HG03025 (cell line): ENCODE results near the gene BMP8B.

Source experiments
- ATAC-seq: cut with Tn5 transposase; IDR thresholded peaks from one replicate; pipeline ENCODE4 v1.9.1; 2021; ENCODE audit warnings: mild to moderate bottlenecking, moderate library complexity; ENCODE audit not compliant: unreplicated experiment, low FRiP score

Gene BMP8B

DNA sequence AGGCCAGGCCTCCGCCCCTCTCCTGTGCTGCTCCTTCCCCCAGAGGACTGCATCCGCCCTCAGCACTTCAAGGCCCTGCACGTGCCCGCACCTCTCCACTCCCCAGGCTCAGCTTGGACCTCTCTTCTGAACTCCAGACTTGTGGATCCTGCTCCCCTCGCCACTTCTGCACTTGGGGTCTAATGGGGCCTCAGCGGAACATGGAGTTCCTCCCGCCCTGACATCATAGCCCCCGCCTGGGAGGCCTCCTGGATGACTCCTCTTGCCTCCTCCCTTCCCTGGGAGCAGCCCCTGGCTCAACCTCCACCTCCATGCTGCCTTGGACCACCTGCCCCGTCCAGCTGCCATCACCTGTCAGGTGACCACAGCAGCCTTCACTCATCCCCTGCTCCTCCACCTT, 27.6 kb downstream of the BMP8B start:
- ATAC-seq = no peak

DNA sequence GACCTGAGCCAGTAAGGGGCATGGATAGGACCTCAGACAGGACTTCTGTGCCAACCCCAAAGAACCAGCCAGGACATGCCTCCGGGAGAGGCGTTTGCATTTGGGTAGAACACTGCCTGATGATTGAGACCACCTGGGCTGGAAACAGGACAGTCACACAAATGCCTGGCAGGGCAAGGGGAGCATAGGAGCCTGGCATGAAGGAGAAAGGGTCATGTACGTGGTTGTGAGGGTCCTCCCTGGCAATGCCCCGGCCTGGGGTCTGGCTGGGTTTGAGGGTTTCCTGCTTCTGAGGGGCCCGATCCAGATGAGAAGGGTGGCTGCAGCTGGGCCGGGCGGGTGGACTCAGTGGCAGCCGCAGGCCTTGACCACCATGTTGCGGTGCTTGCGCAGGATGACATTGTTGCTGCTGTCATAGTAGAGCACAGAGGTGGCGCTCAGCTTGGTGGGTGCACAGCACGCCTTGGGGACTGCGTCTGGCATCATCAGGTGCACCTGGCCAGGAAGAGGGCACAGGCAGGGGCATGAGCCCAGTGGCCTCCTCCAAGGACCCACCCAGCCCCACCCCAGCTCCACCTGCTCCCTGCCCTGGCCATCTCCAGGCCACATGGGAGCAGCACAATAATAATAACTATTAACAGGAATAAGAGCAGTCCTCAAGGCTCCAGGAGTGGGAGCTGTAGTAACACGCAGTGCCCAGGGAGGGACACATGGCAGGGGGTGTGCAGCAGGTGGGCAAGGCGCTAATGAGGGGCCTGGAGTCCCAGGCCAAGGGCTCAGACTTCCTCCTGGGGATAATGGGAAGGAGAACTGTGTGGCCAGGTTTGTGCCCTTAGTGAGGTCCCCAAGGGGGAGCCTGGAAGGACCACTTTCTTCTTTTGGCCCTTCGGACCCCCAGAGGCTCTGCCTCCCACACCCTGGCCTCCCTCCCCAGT, 28.3 kb downstream of the BMP8B start:
- no peak for ATAC-seq

DNA sequence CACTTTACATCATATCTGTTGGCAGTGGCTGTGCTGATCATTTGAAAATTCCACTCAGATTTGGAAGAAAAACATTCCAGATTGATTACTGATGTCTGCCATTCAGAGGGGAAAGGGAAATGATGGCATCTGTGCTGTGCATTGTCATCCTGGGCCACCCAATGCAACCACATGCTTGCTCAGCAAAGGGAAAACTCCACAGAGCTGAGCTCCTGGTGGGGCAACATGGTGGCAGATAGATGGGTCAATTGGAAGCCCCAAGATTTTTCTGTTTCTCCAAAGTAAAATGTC, 29.3 kb downstream of the BMP8B start:
- ATAC-seq = no peak

DNA sequence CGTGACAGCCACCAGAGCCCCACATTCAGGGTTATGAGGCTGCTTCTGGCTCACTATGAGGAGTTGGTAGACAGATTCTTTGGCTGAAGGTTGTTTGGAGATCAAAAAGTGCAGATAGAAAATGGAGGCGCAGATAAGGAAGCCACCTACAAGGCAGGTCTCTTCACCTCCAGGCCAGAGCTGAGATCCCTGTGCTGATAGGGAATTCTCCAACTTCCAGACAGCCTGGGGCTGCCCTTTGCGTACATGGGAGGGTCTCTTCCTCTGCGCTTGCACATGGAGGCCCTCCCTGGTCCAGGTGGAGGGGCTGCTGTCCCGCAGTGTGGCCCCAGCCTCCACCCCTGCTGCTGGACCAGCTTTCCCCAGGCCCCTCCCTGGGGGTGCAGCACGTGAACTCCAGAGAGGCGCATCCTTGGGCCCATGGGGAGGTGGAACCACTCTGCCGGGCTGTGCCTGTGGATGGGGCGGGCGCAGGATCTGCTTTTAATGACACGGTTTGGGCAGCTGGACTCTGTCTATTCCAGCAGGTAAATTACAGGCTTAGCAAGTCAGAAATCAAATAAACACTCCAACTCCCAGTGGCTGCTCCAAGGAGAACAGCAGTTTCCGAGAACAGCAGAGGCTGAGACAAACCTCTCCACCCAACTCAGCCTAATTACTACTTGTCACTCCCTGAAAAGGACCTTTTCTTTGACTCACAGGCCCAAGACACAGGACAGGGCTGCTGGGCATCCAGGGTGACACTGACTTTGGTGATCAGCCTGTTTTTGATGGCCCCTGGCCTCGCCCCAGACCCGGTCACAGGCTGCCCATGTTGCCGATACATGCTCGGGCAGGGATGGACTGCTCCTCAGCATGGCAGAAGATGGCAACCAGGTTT, 29.9 kb downstream of the BMP8B start:
- no peak for ATAC-seq

DNA sequence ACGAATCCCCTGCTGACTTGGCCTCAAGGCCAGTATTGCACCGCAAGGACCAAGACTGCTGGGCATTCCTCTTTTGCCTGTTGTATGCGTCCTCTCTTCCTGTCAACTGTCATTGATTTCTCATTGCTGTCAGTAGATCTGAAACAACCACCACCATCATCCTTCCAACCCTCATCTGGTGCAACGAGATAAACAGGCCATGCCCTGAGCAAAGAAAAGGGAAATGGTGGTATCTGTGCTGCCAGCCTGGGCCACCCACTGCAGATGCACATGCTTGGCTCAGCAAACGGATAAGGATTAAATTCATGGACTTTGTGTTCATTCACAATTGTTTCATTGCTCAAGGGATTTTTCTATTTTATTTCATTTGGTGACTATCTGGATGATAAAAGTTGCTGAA, 31.2 kb downstream of the BMP8B start:
- no peak for ATAC-seq

DNA sequence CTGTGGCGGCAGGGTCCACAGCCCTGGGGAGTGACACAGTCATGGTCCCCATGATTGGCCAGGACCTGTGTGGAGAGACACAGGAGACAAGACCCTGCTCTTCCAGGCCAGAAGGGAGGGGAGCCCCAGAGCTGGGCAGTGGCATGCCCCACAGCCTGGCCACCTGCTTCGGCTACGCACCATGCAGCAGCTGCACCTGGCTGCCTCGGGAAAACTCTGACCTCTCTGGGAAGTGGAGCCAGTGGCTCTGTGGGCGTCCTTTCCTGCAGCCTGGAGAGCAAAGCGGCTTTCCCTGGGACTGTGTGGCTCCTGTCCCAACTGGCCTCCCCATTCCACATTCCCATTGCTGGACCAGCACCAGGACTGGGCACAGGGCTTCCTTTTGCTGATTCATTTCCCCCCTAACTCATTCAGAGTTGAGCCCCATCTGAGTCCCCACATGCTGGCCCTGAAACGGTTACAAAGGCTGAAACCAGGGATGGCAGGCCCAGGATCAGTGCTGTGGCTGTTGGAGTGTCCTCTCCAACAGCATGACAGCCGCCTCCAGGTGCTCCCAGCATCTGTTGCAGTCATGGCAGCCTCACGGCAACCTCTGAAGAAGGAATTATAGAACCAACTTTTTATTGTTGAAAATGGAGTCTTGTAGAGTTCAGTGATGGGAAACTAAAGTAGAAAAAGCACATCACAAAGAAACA, 32.6 kb downstream of the BMP8B start:
- ATAC-seq = no peak

DNA sequence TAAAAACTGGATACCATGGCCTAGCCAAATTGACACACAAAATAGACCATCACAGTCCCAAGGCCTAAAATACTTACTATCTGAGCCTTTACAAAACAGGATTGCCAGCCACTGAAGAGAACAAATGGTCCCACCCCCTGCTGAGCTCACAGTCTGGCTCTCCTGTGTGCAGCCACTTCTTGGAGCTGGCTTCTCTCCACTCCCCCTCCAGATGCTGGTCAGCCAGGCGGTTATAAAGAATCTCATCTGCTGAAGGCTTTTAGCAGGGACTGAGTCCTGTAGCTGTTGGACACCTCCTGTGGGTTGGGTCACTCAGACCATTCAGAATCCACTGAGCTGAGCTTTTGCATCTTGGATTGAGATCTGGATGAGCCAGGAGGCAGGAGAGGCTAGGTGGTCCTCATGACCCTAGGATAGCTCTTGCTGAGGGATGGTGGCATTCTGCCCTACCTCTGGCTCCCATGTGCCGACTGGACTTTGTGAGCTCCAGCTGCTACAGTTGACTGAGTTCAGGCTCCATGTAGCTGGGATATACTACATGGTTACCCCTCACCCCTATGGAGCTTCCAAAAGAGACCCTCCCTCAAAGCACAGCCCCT, 33.7 kb downstream of the BMP8B start:
- ATAC-seq = no peak

DNA sequence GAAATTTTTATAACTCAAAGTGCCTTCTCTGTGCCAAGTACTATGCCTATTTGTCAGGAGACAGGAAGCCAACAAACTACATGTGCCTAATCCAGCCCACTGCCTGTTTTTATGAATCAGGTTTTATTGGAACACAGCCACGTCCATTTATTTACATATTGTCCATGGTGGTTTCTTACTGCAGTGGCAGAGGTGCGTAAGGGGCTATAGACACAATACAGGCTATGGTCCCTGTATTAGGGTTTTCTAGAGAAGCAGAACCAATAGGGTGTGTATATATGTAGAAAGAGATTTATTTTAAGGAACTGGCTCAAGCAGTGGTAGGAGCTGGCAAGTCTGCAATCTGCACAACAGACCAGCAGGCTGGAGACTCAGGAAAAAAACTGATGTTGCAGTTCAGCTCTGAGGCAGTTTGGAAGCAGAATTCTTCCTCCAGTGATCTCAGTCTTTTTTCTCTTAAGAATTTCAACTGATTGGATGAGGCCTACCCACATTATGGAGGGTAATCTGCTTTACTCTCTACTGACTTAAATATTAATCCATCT, 34.6 kb downstream of the BMP8B start:
- ATAC-seq = no peak

DNA sequence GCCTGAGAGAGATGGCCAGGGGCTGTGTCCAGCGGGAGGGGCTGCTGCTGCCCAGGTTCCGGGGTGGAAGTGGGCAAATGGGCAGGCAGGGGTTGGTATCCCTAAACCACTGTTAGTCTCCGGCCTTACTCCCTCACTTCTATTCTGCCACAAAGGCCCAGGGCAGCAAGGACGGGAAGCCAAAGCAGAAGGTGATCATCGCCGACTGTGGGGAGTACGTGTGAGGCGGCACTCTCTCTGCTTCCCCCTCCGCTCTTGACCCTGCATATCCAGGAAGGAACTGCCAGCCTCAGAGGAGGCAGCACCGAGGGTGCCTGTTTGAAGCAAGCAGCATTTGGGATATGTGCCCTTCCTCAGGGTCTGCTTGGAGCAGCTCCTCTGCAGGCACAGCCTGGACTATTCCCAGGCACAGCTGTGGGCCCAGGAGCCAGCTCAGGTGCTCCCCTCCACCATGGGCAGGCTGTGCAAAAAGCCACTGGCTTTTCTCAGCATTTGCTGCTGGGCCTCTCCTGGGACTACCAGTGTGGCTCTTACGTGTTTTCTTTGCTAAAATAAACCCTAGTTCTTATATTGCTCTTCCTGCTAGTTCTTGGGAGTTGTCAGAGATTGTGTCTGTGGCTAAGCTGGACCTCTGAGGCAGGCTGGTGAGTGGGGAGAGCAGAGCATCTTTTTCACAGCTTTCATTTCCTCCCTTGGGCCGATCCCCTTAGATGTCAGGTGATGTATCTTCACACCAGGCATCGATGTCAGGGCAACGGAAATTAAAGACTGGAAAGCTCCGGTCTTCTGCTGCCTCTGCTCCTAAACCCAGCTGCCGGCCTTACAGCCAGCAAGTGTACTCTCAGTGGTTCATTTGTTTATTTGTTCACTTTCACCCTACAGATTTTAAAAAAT, 35.3 kb downstream of the BMP8B start:
- ATAC-seq = no peak

DNA sequence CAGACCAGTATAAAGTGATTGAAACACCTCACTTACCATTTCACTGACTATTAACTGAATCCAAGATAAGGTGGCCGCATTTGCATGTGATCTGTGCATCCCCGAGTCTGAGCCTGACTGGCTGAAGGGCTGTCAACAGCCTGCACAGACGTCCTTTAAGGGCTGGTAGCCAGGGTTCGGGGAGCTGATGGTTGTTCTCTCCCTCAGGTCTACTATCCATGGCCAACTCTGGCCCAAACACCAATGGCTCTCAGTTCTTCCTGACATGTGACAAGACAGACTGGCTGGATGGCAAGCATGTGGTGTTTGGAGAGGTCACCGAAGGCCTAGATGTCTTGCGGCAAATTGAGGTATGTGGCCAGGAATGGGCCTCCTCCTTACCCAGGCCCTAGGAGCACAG, 36.0 kb downstream of the BMP8B start:
- ATAC-seq = no peak

DNA sequence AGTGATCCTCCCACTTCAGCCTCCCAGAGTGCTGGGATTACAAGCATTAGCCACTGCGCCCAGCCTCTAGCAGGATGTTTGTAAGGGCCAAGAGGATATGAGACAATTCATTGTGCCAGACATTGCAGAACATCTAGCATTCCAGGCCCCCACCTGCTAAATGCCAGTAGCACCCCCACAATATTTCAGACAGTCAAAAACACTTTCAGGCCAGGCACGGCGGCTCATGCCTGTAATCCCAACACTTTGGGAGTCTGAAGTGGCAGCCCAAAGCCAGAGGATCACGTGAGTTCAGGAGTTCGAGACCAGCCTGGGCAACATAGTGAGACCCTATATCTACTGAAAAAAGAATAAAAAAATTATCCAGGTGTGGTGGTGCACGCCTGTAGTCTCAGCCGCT, 37.1 kb downstream of the BMP8B start:
- ATAC-seq = no peak

DNA sequence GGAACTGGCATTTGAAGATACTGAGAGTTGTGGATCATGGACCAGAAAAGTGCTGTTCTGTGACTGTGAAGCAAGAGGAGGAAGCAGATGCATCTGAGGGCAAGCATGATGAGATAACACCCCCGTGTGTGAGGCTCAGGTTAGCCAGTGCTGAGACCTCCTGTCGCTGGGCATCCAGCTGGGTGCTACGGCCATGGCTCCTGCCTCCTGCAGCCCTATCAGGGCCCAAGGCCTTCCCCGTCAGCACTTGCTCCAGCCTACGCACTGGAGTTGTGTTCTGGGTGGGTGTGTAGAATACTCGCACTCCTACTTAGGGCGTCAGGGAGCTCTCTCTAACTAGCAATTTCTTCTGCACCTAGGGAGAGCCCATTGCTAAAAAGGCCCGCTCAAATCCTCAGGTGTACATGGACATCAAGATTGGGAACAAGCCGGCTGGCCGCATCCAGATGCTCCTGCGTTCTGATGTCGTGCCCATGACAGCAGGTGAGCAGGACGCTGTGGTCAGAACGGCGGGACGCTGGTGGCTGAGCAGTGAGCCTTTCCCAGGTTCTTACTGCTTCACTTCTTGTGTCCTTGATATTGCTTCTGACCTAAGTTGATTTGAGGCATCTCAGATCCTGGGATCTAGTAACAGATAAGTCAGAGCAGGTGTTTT, 43.5 kb downstream of the BMP8B start:
- ATAC-seq = no peak

DNA sequence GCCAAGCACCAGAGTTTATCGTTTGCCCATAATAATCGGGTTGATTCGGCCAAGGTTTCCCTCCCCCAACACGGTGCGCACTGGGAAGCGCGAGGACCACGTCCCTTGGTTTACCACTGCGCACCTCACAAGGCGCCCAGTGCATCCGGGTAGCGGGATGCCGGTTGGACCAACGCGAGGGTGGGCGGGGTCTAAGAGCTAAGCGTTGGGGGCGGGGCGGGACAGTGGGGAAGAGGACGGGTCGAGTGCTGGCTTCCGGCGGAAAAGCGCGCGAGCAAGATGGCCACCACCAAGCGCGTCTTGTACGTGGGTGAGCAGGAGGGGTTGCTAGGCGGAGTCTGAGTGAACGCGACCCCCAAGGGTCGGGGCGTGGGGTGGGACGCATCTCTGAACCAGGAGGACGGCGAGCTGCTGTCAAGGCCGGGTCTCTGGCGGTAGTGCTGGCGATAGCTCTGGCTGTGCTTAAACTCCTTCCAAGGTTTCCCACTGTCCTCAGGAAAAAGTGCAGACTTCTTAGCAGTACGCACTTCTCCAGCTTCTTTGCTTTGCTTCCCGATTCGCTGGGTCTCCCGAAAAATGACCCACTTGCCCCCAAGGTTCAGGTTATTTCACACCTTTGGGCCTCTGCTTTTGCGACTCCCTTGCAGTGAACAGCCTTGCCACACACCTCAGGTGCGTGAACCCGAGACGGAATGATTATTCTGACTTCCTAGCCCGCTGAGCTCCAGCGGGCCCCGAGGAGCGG, 49.9 kb downstream of the BMP8B start, which contains the start of gene PPIE:
Gene PPIE (plus strand): TSS at position 261 of the 745 bp plus-strand sequence. CDS start 19 bp downstream, at position 280.
- peak; percentile 75 for ATAC-seq

DNA sequence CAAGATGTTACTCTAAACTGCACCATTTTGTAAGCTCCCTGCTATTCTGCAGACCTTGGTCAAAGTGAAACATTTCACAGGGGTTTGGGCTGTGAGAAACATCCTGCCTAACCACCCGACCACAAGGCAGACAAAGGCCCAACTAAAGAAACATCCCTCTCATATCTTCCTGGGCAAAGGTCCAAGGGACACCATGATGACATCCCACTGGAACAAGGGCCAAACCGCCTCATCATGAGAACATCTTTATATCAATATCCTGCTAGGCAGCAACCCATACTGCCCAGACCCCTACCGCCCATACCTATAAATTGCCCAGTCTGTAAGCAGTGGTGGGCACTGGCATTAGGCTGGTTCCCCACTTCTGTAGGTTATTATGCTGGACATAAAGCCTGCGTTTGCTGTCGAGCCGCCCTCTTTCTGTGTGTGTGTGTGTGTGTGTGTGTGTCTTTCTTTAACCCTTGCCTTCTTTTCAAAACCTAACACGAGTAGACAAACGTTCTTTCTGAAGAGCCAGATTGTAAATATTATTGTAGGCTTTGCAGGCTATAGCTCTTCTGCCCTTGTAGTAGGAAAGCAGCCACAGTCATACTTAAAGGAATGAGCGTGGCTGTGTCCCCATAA, 51.0 kb downstream of the BMP8B start:
- ATAC-seq = no peak

DNA sequence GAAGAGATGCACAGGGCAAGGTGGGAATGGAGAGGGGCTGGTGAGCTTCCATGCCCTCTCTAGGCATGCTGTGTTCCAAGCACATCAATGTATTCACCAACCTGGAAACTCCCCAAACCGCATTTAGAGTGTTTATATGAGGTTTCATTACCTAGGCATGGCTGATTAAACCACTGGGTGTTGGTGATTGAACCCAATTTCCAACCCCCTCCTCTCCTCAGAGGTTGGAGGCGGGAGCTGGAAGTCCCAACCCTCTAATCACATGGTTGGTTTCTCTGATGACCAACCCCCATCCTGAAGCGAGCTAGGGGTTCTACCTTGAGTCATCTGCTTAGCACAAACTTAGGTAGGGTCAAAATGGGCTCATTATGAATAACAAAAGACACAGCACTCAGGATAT, 52.9 kb downstream of the BMP8B start:
- no peak for ATAC-seq

DNA sequence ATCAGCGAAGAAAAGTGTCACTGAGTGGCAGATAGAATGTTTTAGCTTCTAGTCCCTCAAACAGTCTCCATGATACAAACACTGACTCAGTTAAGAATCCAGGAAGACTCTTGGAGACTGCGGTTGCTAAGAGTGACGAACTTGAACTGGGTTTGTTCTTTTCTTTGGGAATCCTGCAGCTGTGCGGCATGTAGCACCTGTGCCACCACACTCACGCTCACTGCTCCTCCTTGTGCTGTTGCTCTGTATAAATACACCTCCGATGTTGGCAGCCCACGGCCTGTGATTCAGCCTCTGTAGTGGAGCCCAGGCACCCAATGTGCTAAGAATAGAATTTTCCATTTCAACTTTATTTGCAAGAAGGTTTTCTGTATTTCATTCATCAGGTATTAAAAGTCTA, 55.5 kb downstream of the BMP8B start:
- ATAC-seq = no peak

DNA sequence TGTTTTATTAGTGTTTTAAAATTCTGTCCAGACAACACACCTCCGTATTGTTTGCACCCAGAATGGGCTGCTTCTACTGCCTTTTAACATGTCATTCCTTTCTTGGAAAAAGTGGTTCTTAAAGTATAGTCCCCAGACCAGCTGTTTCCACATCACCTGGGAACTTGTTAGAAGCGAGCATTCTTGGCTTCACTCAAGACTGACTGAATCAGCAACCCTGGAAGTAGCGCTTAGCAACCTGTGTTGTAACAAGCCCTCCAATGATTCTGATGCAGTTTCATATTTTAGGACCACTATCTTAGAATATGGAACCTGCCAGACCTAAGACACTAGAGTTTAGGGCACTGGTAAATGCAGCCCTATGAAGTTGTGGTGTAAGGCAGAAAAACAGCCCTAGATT, 55.9 kb downstream of the BMP8B start:
- no peak for ATAC-seq

DNA sequence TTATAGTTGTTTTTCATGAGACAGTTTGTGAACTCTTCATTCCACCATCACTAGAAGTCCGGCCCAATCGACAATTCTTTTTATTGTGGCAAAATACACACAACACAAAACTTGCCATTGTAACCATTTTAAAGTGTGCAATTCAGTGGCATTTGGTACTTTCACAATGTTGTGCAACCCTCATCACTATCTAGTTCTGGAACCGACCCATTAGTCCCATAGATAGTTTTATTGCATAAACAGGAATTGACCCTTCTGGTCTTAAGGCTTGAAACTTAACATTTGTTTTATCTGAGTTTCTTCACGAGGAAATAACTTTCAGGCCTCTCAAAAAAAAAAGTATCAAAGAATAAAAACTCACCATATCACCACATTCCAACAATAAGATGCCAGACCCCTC, 58.8 kb downstream of the BMP8B start:
- no peak for ATAC-seq
